DMS153 treated with DMSO at 0.1 percent for 48 hours (cell line): ENCODE results near the gene KIF22.
A peak's percentile ranks its signal among the peaks of the same experiment; 100 is the strongest.
"Not testable (repeated sequence)": the region's sequence is repeated elsewhere in the genome, so short reads cannot be mapped to it uniquely, and the experiment has no call there.

ENCODE experiments used
- DNase-seq: peaks from one replicate; lab custom pipeline; 2025; ENCODE audit not compliant: unreplicated experiment; lab: John Stamatoyannopoulos, UW

The KIF22 gene

GRCh38 chr16:29790183-29790948, at the start of gene KIF22:
KIF22 (plus strand) TSS chr16:29790751; CDS start chr16:29790760, 9 bp downstream.
- DNase-seq: peak; percentile 97

GRCh38 chr16:29742683-29743275, 47.8 kb upstream of the KIF22 start:
- DNase-seq: no peak

- no peak for DNase-seq
These were observed 47.1 kb upstream of the KIF22 start for GRCh38 chr16:29743475-29743826.

- no peak for DNase-seq
These were observed 46.6 kb upstream of the KIF22 start for GRCh38 chr16:29743827-29744531.

- DNase-seq: no peak
These were observed 45.9 kb upstream of the KIF22 start for GRCh38 chr16:29744541-29745101.

- no peak for DNase-seq
These were observed 45.3 kb upstream of the KIF22 start for GRCh38 chr16:29745121-29745852.

GRCh38 chr16:29745853-29746345, 44.7 kb upstream of the KIF22 start, which contains the start of gene C16orf54:
C16orf54 (minus strand) TSS chr16:29745990; CDS start chr16:29744951, 1,039 bp downstream.
- no peak for DNase-seq

- not testable (repeated sequence) for DNase-seq
These were observed 44.0 kb upstream of the KIF22 start for GRCh38 chr16:29746518-29746917.

- no peak for DNase-seq
These were observed 42.4 kb upstream of the KIF22 start for GRCh38 chr16:29747947-29748759.

GRCh38 chr16:29748760-29749149, 41.8 kb upstream of the KIF22 start:
- DNase-seq: not testable (repeated sequence)

- DNase-seq: no peak
These were observed 37.0 kb upstream of the KIF22 start for GRCh38 chr16:29753516-29753915.

GRCh38 chr16:29756654-29757053, 33.9 kb upstream of the KIF22 start:
- DNase-seq: no peak

GRCh38 chr16:29757086-29757485, 33.5 kb upstream of the KIF22 start:
- not testable (repeated sequence) for DNase-seq

- no peak for DNase-seq
These were observed 32.5 kb upstream of the KIF22 start for GRCh38 chr16:29757950-29758466.

GRCh38 chr16:29760567-29761279, 29.8 kb upstream of the KIF22 start:
- peak; percentile 15 for DNase-seq

GRCh38 chr16:29761280-29761651, 29.3 kb upstream of the KIF22 start:
- DNase-seq: not testable (repeated sequence)

- DNase-seq: no peak
These were observed 28.7 kb upstream of the KIF22 start for GRCh38 chr16:29761882-29762281.

GRCh38 chr16:29763326-29763725, 27.2 kb upstream of the KIF22 start:
- DNase-seq: no peak
